ENCODE data around the gene PCNA. TPM values are rescaled to one million over a fixed set of nuclear protein-coding genes. Genes with fewer than 3 reads are reported as not detected.

Gene PCNA
- total RNA-seq, 2 experiments from 2014 or later: 666 to 669 TPM

DNA sequence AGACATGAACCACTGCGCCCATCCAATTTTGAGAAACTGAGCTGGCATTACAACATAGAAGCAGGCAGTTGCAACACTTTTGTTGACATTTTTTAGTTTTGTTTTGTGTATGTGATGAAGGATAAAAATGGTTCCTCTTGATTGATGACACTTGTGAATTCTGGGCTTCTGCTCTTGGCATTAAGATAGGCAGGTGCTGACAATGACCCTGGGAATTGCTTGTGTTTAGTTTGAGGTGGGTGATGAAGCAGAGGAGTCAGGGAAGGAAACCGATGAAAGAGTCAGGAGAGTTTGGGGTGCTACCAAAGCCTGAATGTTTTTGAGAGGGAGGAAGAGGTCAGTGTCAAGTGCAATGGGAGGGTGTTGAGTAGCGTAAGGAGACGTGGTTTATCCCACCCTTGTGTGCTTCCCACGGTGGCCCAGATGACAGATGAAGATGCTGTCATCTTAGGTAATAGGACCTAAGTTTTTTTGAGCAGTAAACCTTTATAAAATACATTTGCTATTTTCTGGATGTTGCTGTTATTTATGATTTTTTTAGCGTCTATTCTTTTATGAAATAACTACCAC is 26.4 kb upstream of the PCNA start:
- POLR2A ChIA-PET: no interaction called here

DNA sequence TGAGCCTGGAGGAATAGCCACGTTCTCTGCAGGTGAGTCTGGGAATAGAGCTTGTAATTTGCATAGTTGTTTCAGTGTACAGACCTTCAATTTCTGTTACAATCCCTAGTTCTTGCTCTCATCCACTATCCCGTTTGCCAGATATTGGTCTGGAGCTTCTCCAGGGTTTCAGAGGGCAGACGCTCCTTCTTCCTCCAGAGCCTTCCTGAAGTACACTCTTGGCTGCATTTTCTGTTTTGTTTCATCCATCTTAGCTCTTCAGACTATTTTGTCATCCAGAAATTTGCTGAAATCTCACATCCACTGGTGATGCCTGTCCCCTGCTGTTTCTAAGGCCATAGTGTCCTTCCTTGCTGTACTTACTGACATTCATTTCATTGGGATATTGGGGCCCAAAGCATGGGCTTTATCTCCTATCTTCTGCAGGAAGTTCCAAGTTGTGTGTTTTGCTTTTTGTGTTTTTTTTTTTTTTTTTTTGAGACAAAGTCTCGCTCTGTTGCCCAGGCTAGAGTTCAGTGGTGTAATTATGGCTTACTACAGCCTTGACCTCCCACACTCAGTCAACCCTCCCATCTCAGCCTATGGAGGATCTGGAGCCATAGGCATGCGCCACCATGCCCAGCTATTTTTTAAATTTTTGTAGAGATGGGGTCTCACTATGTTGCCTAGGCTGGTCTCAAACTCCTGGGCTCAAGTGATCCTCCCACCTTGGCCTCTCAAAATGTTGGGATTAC is 25.8 kb upstream of the PCNA start:
- ChIA-PET CTCF (interaction anchor here (0.7 kb wide), 1 partner anchor 19 kb away, joined by 3 read pairs; the partner anchor contains the start of gene CDS2), POLR2A (no interaction called here)

More for the DNA sequence above, 26.4 kb upstream of the PCNA start:
- CTCF ChIA-PET: no interaction called here

DNA sequence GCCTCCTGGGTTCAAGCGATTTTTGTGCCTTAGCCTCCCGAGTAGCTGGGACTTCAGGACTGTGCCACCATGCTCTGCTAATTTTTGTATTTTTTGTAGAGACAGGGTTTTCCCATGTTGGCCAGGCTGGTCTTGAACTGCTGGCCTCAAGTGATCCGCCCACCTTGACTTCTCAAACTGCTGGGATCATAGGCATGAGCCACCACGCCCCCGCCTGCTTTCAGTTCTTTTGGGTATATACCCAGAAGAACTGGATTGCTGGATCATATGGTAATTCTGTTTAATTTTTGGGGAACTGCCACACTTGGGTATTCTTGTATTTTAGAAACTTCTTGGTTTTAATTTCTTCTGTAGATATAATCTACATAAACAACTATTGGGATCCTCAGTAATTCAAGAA is 24.1 kb upstream of the PCNA start:
- ChIA-PET POLR2A (interaction anchor here (1.1 kb wide), 1 partner anchor 10 kb away, joined by 3 read pairs; no protein-coding TSS in a partner anchor), CTCF (interaction anchor here (1.0 kb wide), 1 partner anchor 17 kb away, joined by 4 read pairs; the partner anchor contains the start of gene CDS2)

DNA sequence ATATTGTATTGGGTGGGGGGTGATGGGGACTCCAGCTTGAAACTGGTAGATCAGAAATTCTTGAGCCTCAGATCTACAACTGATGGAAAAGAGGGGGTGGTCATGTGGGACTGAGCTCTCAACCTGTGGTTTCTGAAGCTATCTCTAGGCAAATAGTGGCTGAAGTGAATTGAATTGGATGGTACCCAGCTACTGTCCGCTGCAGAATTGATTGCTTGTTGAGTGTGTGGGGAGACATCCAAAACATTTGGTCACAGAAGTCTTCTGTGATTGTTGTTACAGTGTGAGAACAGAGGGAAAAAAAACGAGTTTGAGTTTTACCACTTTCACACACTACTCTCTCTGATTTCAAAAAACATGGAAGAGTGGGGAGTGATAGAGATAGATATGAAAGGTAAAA is 21.9 kb upstream of the PCNA start:
- ChIA-PET POLR2A (no interaction called here), CTCF (interaction anchor here (0.9 to 1.8 kb wide), 2 partner anchors 10 to 15 kb away, joined by 4 to 6 read pairs; partner anchors contain the start of gene CDS2)

DNA sequence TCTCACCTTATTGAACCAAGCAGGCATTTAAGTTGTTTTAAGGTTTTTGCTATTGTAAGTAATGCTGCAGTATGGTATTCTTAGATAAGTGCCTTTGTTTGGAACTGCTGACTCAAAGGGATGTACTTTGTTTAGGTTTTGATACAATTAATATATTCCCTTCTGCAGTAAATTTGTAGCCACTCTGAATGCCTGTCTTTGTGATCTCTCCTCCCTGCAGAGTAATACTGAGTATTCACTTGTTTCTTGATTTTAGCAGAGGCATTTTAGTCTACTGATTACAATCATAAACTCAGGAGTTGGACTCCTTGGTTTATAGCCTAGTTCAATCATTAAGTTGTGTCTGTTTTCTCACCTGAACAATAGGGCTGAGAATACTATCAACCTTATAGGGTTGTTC is 20.4 kb upstream of the PCNA start:
- ChIA-PET CTCF (interaction anchor here (1.8 kb wide), 1 partner anchor 14 kb away, joined by 6 read pairs; the partner anchor contains the start of gene CDS2), POLR2A (no interaction called here)

DNA sequence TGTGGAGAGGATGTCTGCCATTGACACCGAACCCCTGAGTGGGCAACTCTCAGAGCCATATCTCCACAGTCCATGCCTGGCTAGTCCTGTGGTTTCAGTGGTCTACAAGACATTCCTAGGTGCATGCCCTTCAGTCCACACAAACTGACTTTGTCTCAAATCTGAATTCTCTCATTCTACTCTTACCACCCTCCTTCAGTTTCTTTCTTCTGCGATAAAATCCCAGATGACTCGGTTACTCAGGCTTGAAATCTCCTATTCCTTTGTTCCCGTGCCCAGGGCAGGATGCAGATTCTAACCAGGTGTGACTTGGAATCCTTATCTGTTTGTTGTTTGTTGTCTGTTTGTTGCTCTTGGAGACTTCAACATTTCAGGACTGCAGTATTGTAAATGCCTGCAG is 16.3 kb upstream of the PCNA start:
- POLR2A ChIA-PET: interaction anchor here (1.2 kb wide), 1 partner anchor 10 kb away, joined by 3 read pairs; the partner anchor contains the start of gene CDS2

DNA sequence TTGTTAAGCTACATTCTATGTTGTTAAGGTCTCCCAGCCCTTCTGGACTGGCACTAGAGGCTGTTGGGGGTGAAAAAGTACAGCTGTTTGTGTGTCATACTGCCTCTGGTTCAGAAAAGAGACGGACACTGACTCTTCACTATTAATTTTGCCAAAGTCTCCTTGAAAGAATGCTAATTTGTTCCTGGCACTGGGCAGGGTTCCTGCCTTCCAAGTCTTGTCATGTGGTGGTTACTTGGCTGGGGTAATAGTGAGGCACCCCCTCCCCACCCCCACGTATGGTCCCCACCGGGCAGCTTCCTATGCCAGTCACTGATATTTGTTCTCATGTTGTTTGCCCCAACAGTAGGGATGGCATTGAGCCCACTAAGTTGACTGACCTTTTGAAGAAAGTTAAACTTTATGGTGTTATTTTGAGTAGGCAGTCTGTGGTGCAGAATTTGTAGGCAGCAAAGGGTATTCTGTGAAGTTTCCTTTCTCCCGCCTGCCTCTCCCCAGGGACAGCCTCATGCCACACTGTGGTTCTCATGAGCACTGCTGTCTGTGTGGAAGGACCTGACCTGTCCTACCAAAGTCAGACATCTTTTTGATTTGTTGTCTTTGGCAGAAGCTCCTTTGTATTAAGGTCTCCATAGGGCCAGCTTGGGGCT is 15.7 kb upstream of the PCNA start:
- CTCF ChIA-PET: no interaction called here
- POLR2A ChIA-PET: no interaction called here

More for the DNA sequence above, 16.3 kb upstream of the PCNA start:
- CTCF ChIA-PET: interaction anchor here (0.7 kb wide), 1 partner anchor 10 kb away, joined by 5 read pairs; the partner anchor contains the start of gene CDS2

DNA sequence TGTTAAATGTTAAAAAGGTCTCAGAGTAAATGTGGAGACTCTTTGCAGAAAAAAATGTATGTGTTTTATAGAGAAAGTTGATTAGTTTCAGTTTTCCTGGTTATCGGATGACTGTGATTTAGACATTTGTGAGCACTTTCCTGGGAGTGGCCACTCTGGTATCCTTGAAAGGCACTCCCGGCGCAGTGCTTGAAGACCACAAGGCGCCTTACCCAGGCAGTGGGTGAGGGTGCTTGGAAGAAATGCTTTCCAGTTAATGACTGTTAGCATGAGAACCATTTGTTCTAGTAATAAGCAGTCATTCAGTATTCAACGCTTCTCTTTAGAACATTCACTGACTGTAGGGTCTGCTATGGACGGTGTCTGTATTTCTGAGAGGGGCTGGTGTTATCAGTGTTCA is 14.2 kb upstream of the PCNA start:
- CTCF ChIA-PET: no interaction called here
- POLR2A ChIA-PET: no interaction called here

DNA sequence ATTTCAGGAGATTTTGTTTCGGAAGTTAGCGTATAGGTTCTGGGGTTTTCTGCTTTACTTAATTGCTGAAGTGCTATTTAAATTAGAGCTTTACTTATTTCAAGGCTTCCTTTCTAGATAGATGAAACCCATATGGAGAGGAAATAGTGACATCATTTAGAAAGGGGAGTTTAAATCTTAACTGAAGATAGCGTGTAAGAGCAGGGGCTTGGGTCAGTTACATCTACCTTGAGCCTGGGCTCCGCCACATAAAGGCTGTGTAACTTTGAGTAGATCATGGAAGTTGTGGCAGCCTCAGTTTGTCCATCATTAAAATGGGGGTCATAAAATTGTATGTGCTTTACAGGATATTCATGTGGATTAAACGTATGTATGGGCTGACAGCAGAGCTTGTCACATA is 11.7 kb upstream of the PCNA start:
- POLR2A ChIA-PET: no interaction called here
- CTCF ChIA-PET: interaction anchor here (0.6 to 1.6 kb wide), 3 partner anchors 9 to 60 kb away, joined by 4 to 7 read pairs (median 4); no protein-coding TSS in a partner anchor

DNA sequence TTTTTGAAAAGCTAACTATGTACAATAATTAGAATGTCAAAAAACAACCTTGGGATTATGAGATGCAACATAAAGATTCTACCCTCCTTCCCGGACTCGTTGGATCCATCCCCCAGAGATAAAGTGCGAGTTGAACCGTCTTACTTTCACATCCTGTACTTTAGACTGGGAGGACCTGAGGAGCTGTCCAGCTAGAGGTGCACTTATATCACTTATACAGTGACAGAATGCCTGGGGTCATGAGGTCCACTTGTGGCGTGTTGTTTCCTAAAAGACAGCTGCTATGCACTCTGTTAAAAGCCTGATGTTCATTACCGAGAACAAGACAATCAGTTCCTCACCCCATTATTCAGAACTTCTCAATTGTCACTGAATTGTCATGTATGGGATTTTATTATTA is 9.1 kb upstream of the PCNA start:
- ChIA-PET POLR2A (interaction anchor here (0.6 kb wide), 1 partner anchor 14 kb away, joined by 3 read pairs; no protein-coding TSS in a partner anchor), CTCF (interaction anchor here (0.6 to 1.9 kb wide), 2 partner anchors 14 to 64 kb away, joined by 3 to 7 read pairs; no protein-coding TSS in a partner anchor)

DNA sequence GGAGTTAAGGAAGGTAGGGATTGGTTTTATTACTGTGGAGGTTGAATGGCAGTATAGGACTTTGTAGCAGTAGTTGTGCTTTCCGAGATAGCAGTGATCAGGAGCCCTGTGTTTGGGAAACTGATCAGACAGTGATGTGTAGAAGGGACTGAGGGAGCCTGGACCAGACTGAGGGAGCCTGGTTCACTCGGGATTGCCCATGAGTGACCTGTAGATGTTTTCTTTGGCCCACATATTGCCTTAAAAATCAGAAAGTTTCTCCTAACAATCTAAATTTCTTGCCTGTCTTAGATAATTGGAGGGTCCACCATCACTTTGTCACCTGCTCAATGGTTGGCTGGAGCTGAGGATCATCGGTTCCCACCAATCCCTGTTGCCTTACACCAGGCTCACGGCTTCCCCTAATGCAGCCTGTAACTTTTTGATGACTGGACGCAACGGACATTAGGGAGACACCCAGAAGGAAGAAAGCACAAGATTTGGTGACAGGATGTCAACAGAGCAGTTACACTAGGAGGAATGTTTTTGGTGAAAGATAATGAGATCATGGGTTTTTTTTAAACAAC is 8.2 kb upstream of the PCNA start:
- CTCF ChIA-PET: interaction anchor here (1.8 to 3.2 kb wide), 4 partner anchors 13 to 95 kb away, joined by 6 to 20 read pairs (median 10); no protein-coding TSS in a partner anchor
- POLR2A ChIA-PET: interaction anchor here (1.6 to 2.1 kb wide), 2 partner anchors 11 to 65 kb away, joined by 10 to 21 read pairs; no protein-coding TSS in a partner anchor

DNA sequence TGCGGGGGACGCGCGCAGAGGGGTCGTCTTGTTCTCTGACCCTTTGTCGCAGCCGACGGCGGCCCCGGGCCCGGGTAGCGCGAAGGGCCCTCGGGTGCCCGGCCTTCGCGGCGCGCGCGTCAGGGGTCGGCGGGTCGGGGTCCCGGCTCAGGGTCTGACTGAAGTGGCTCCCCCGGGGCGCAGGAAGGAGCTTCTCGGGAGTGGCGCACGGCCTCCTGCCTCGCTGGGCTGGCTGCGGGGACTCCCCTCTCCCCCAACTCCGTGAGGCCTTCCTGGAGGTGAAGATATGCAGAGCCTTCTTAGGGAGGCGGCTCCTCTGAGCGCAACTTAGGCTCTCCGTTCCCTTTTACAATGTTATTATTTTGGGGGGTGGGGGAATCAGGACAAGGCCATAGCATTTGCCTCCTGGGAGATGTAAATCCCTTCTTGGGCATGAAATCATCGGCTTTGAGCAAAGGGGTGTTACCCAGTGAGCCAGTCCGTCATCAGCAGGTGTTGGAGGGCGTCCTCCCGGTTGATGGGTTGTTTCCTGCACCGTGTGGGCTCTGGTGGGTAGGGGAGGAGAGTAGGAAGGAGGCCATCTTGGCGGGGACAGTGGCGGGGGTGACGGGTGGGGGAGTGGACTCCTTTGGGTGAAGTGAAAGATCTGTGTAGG is 7.6 kb upstream of the PCNA start:
- CTCF ChIA-PET: interaction anchor here (0.9 to 3.2 kb wide), 13 partner anchors 10 to 95 kb away, joined by 3 to 20 read pairs (median 6); no protein-coding TSS in a partner anchor
- POLR2A ChIA-PET: interaction anchor here (0.7 to 2.1 kb wide), 5 partner anchors 10 to 1360 kb away, joined by 3 to 21 read pairs (median 7); partner anchors contain the start of gene ADISSP

DNA sequence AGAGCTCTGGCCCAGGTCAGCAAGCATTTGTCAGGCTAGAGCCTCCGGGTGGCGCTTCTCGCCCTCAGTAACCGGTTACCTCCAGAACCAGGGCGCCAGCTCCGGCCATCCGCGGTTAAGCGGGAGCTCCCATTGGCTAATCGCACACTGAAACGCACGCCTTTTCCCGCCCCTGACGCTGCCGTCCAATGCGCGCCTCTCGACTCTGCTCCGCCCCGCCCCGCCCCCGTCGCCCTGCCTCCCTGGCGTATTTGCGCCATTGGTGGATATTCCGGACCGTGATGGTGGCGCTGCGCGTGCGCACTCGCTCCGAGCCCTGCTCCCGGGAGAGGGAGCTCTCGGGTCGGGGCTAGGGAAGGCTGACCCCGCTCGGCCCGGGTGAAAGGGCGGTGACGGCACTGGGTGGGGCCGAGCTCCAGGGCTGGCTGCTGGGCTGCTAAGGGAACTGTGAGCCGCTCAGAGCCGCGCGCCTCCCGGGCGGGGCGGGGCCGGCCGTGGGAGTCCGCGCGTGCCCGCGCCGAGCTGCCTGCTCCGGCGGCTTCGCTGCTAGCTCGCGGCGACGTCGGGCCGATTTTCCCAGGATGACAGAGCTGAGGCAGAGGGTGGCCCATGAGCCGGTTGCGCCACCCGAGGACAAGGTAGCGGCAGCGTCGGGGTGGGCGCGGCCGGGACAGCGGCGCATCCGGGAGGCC is 6.9 kb upstream of the PCNA start, which contains the start of gene CDS2:
Gene CDS2, plus strand, starts transcription at position 497 of the 692 bp plus-strand sequence. Its CDS starts 85 bp downstream, at position 582.
- POLR2A ChIA-PET: interaction anchor here (0.6 to 2.1 kb wide), 10 partner anchors 10 to 1359 kb away, joined by 3 to 21 read pairs (median 4); partner anchors contain the start of gene ADISSP
- CTCF ChIA-PET: interaction anchor here (0.8 to 3.2 kb wide), 17 partner anchors 9 to 96 kb away, joined by 3 to 20 read pairs (median 5); no protein-coding TSS in a partner anchor

DNA sequence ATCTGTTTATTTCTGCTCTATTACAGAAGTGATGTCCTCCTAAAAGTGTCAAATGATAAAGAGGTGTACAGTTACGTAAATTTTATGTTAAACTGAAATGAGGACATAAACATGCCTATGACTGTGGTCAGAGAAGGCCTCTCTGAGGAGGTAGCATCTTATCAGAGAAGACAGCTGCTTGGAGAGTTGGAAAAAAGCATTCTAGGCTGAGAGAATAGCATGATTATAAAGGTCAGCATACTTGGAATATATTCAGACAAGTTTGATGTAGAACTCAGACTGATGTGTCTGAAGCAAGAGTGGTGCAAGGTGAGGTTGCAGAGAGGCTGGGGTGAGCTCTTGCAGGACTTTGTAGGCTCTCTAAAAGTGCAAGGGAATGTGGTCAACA is 3.1 kb upstream of the PCNA start:
- ChIA-PET POLR2A (no interaction called here), CTCF (no interaction called here)

DNA sequence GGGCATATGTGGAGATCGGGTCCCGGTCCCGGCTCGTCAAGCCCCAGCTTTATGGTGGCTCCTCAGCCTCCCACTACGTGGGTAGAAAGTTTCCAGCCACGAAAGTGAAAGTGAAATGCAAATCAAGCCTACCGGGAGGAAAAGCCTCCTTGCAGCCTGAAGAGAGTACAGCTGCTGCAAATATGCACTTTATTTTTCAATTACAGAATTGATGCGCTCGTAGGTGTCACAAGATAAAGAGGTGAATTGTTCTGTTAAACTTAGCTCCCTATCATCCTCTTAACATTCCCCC is 373 bp upstream of the PCNA start:
- CTCF ChIA-PET: interaction anchor here (2.5 kb wide), 1 partner anchor 72 kb away, joined by 14 read pairs; no protein-coding TSS in a partner anchor

DNA sequence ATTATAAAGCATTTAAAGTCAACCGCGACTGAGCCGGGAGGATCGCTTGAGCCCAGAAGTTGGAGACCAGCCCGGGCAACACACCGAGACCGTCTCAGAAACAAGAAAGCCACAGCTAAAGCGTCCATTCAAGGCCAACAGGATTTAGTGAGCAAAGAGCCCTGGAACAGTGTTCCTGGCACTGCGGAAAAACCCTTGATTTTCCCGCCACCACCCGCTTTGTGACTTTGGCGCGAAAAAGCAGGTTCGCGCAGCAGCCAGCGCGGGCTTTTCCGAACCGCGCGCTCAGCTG is 669 bp downstream of the PCNA start:
- CTCF ChIA-PET: interaction anchor here (2.5 kb wide), 1 partner anchor 73 kb away, joined by 14 read pairs; no protein-coding TSS in a partner anchor
- POLR2A ChIA-PET: interaction anchor here (0.6 to 1.0 kb wide), 4 partner anchors 8 to 119 kb away, joined by 3 to 4 read pairs (median 3); no protein-coding TSS in a partner anchor

More for the DNA sequence above, 373 bp upstream of the PCNA start:
- POLR2A ChIA-PET: interaction anchor here (0.9 kb wide), 1 partner anchor 15 kb away, joined by 3 read pairs; no protein-coding TSS in a partner anchor

DNA sequence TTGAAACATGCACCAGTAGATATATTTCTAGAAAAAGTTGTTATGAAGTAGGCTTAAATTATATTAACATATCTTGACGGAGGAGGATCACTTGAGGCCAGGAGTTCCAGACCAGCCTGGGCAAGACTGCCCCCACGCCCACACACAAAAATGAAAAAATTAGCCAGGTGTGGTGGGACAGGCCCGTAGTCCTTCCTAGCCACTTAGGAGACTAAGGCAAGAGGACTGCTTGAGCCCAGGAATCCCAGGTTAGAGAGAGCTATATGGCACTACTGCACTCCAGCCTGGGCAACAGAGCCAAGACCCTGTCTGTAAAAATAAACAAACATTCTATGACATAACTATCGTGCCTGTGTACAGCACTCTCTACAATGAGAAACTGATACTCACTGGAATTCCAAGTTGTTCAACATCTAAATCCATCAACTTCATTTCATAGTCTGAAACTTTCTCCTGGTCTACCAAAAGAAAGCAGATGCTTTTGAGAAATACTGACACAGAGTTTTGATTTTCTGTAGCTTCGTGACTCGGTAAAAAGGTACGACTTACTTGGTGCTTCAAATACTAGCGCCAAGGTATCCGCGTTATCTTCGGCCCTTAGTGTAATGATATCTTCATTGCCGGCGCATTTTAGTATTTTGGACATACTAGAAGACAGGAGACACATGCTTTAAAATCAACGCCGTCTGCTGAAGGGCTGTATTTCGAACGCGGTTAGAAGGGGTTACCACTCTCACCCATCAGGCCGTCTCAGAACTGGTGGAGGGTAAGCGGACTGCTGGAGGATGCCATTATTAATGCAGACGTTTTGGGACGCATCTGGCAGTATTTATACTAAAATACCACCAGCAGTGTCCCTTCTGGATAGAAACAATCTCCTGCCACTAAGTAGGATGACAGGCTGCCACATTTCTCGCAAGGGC is 1.3 kb downstream of the PCNA start:
- POLR2A ChIA-PET: interaction anchor here (1.0 to 3.7 kb wide), 2 partner anchors 8 to 118 kb away, joined by 3 to 21 read pairs; partner anchors contain the start of gene CDS2
- CTCF ChIA-PET: interaction anchor here (2.5 kb wide), 1 partner anchor 74 kb away, joined by 14 read pairs; no protein-coding TSS in a partner anchor

Data from activated CD8-positive, alpha-beta memory T cell treated with anti-CD3 and anti-CD28 coated beads for 36 hours (primary cell).